DMS114 treated with DMSO at 0.1 percent for 48 hours (cell line): ENCODE results near the gene SUN1.
A peak's percentile ranks its signal among the peaks of the same experiment; 100 is the strongest.

Experiments used
- DNase-seq: peaks from one replicate; lab custom pipeline; 2025; ENCODE audit not compliant: unreplicated experiment; lab: John Stamatoyannopoulos, UW

The SUN1 gene

GRCh38 chr7:876077-876971 lies 44.0 kb downstream of the SUN1 start, which contains the start of gene GET4:
Gene GET4 (plus strand): TSS chr7:876554. CDS start chr7:876646, 92 bp downstream.
- DNase-seq, result peak; percentile 54

- DNase-seq, result no peak
Observed at GRCh38 chr7:876972-877311, 44.7 kb downstream of the SUN1 start.

GRCh38 chr7:877312-878232 lies 45.3 kb downstream of the SUN1 start:
- no peak for DNase-seq

GRCh38 chr7:879093-879492 lies 46.8 kb downstream of the SUN1 start:
- no peak for DNase-seq

- no peak for DNase-seq
Observed at GRCh38 chr7:879706-880105, 47.4 kb downstream of the SUN1 start.

- DNase-seq, result no peak
Observed at GRCh38 chr7:880450-880849, 48.2 kb downstream of the SUN1 start.

- DNase-seq, result no peak
Observed at GRCh38 chr7:881441-882234, 49.4 kb downstream of the SUN1 start.

GRCh38 chr7:882336-883035 lies 50.2 kb downstream of the SUN1 start:
- DNase-seq, result no peak

- no peak for DNase-seq
Observed at GRCh38 chr7:883055-884021, 51.1 kb downstream of the SUN1 start.

- no peak for DNase-seq
Observed at GRCh38 chr7:884191-885003, 52.1 kb downstream of the SUN1 start.

GRCh38 chr7:885261-885892 lies 53.1 kb downstream of the SUN1 start:
- DNase-seq, result no peak

GRCh38 chr7:885893-886625 lies 53.8 kb downstream of the SUN1 start:
- DNase-seq, result no peak

GRCh38 chr7:886626-887487 lies 54.6 kb downstream of the SUN1 start:
- DNase-seq, result no peak

- DNase-seq, result no peak
Observed at GRCh38 chr7:887488-887820, 55.2 kb downstream of the SUN1 start.

- DNase-seq, result no peak
Observed at GRCh38 chr7:888081-889024, 56.1 kb downstream of the SUN1 start.

- DNase-seq, result no peak
Observed at GRCh38 chr7:889025-889390, 56.7 kb downstream of the SUN1 start.
